Transverse colon (tissue), 4 donors: ENCODE data around the gene CAPN12. TPM values are rescaled to one million over a fixed set of nuclear protein-coding genes. Genes with fewer than 3 reads are reported as not detected.
"Not testable (repeated sequence)": the region's sequence is repeated elsewhere in the genome, so short reads cannot be mapped to it uniquely, and the experiment has no call there.

ENCODE experiments used
- DNase-seq: peaks from one replicate; pipeline ENCODE4 v3.0.0-alpha.2; 2019
- H3K27ac ChIP-seq, 4 donors: fragments of 200-600 bp; sonication (generic); 2 replicates each; pipeline ENCODE4 v1.5.1; 2016 to 2018; ENCODE audit warnings: inconsistent platforms in 4 of 4
- H3K27me3 ChIP-seq: fragments of 200-600 bp; sonication (generic); 2 replicates; pipeline ENCODE4 v1.5.1; 2017; ENCODE audit warnings: inconsistent platforms
- H3K36me3 ChIP-seq, 4 donors: fragments of 200-600 bp; sonication (generic); 2 replicates each; pipeline ENCODE4 v1.5.1; 2017 to 2019; ENCODE audit warnings: inconsistent platforms in 4 of 4
- H3K4me1 ChIP-seq, 4 donors: fragments of 200-600 bp; sonication (generic); 2 replicates each; pipeline ENCODE4 v1.5.1; 2017 to 2020; ENCODE audit warnings: inconsistent platforms in 4 of 4
- H3K4me3 ChIP-seq, 4 donors: fragments of 200-600 bp; sonication (generic); 1 replicate in 1 of 4; 2 replicates in 3 of 4; pipeline versions ENCODE4 v1.5.1 to v1.6.1; 2017 to 2019; ENCODE audit warnings: inconsistent platforms in 4 of 4
- H3K9me3 ChIP-seq, 2 donors: fragments of 200-600 bp; sonication (generic); 2 replicates each; pipeline ENCODE4 v1.5.1; 2017 to 2019; ENCODE audit warnings: inconsistent platforms in 2 of 2
- EP300 ChIP-seq: sonication (generic); formaldehyde crosslinking; IDR thresholded peaks from one replicate; pipeline ENCODE4 v1.6.1; 2017; ENCODE audit warnings: antibody characterized with exemption, low read depth
- POLR2A ChIP-seq: fragments of 450-650 bp; IDR thresholded peaks from one replicate; pipeline ENCODE4 v1.6.1; 2016; ENCODE audit warnings: antibody characterized with exemption, mild to moderate bottlenecking, moderate library complexity
- POLR2AphosphoS5 ChIP-seq, 3 donors: sonication (generic); formaldehyde crosslinking; IDR thresholded peaks; one replicate each; pipeline ENCODE4 v1.6.1; 2016; ENCODE audit warnings: antibody characterized with exemption in 3 of 3
- whole genome bisulfite sequencing, 2 donors: methylation state at CpG; one replicate each; pipeline ENCODE4 v1.1.5; 2018; ENCODE audit warnings: low coverage in 1 of 2; 5-methylcytosine and 5-hydroxymethylcytosine counted together
- in situ Hi-C, 4 donors: fragments of 200-750 bp; cut with MboI; loops; one replicate each; pipeline versions ENCODE4 v1.15.0 to v1.15.1; 2017; ENCODE audit warnings: low sequenced_read_pairs in 3 of 4, low pct_ligation_motif_present in 1 of 4, low pct_unique_long_range_greater_than_20kb in 1 of 4
- intact Hi-C: fragments of 100-400 bp; cut with DNase I; formaldehyde crosslinking; loops from one replicate; pipeline ENCODE4 v1.15.1; 2023; ENCODE audit warnings: low total_unique reads
- total RNA-seq, 4 donors: library from RNA; depleted of rRNA; stranded (reverse); fragments of >200 nt; gene quantifications; one replicate each; pipeline ENCODE4 v1.1.0, GENCODE V29; 2016
- TF ChIP-seq, protein P1 (sequence below), 5 experiments: fragments of 200-600 bp in 3 of 5; fragments of 450-650 bp in 2 of 5; sonication (generic) in 3 of 5; IDR thresholded peaks; 1 replicate in 2 of 5; 2 replicates in 3 of 5; pipeline ENCODE4 v1.5.1; 2016 to 2017; ENCODE audit warnings: antibody characterized with exemption in 5 of 5, inconsistent platforms in 3 of 5, mild to moderate bottlenecking in 2 of 5, moderate library complexity in 1 of 5

Gene CAPN12
- total RNA-seq, 4 donors from 2014 or later = 2.6 to 44.8 (median 14.4) TPM; not detected in 1

DNA sequence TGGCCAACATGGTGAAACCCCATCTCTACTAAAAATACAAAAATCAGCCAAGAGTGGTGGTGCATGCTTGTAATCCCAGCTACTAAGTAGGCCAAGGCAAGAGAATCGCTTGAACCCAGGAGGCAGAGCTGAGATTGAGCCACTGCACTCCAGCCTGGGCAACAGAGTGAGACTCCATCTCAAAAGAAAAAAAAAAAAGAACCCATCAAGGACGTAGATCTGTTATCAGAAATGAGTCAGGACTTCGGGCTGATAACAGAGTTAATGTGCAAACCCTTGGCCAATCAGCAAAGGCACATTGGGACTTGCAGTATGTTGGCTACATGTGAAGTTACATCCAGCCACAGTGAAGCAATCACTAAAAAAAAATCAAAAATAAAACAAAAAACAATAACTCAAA is 40.0 kb upstream of the CAPN12 start:
- DNase-seq = no peak
- in situ Hi-C loops (no loop called here), intact Hi-C loops (no loop called here)
- no peak for TF ChIP-seq POLR2A
- no peak for TF ChIP-seq POLR2AphosphoS5 (IDR thresholded peaks at IDR 0.05)
- TF ChIP-seq, protein P1, sequence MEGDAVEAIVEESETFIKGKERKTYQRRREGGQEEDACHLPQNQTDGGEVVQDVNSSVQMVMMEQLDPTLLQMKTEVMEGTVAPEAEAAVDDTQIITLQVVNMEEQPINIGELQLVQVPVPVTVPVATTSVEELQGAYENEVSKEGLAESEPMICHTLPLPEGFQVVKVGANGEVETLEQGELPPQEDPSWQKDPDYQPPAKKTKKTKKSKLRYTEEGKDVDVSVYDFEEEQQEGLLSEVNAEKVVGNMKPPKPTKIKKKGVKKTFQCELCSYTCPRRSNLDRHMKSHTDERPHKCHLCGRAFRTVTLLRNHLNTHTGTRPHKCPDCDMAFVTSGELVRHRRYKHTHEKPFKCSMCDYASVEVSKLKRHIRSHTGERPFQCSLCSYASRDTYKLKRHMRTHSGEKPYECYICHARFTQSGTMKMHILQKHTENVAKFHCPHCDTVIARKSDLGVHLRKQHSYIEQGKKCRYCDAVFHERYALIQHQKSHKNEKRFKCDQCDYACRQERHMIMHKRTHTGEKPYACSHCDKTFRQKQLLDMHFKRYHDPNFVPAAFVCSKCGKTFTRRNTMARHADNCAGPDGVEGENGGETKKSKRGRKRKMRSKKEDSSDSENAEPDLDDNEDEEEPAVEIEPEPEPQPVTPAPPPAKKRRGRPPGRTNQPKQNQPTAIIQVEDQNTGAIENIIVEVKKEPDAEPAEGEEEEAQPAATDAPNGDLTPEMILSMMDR (IDR thresholded peaks at IDR 0.05) = no peak
- TF ChIP-seq EP300 = no peak
- H3K27ac ChIP-seq = no peak overlapping the region
- WGBS, 2 donors = 54 to 61% methylated on average over 3 of the region's 3 CpGs
- peaks cover 0 to 4% (median 0%) of the 10 kb centered on the region in 4 donors for H3K4me1 ChIP-seq
- H3K36me3 ChIP-seq = no peaks in the 10 kb centered on the region
- no peak overlapping the region for H3K4me3 ChIP-seq
- H3K27me3 ChIP-seq = peaks cover 8% of the 10 kb centered on the region
- H3K9me3 ChIP-seq = no peaks in the 10 kb centered on the region

DNA sequence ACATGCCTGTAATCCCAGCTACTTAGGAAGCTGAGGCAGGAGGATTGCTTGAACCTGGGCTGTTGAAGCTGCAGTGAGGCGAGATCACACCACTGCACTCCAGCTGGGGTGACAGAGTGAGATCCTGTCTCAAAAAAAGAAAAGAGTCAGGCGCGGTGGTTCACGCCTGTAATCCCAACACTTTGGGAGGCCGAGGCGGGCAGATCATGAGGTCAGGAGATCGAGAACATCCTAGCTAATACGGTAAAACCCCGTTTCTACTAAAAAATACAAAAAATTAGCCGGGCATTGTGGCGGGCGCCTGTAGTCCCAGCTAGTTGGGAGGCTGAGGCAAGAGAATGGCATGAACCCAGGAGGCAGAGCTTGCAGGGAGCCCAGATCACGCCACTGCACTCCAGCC is 37.9 kb upstream of the CAPN12 start:
- in situ Hi-C loops, DNase-seq, H3K27ac ChIP-seq, H3K4me1 ChIP-seq, H3K9me3 ChIP-seq, H3K27me3 ChIP-seq, intact Hi-C loops, H3K36me3 ChIP-seq, H3K4me3 ChIP-seq: not testable (repeated sequence)
- 82 to 85% methylated on average over 8 to 13 of the region's 13 CpGs for WGBS, 2 donors

DNA sequence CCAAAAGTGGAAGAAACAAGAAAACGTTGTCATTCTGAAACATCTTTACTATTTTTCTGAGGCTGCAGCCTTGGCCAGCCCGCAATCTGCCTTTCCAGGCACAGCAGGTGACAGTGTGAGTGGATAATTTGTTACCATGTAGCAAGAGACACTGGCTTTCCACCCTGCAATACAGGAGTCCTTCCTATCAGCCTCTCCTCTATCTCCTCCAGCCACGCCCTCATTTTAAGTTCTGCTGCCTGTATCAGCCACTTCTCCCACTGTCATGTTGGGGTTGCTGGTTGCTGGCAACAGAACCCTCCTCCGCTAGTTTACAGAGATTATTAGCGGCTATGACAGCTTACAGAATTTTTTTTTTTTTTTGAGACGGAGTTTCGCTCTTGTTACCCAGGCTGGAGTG is 36.8 kb upstream of the CAPN12 start:
- H3K27me3 ChIP-seq = peaks cover 8% of the 10 kb centered on the region
- no peak overlapping the region for H3K4me3 ChIP-seq
- 68 to 74% methylated on average over 6 to 7 of the region's 7 CpGs for WGBS, 2 donors
- no peak for DNase-seq
- H3K36me3 ChIP-seq = no peaks in the 10 kb centered on the region
- TF ChIP-seq, protein P1 (IDR thresholded peaks at IDR 0.05) = no peak
- no peak for TF ChIP-seq POLR2A
- TF ChIP-seq EP300 = no peak
- no peak for TF ChIP-seq POLR2AphosphoS5 (IDR thresholded peaks at IDR 0.05)
- no peaks in the 10 kb centered on the region for H3K9me3 ChIP-seq
- peaks cover 0 to 4% (median 0%) of the 10 kb centered on the region in 4 donors for H3K4me1 ChIP-seq
- no peak overlapping the region for H3K27ac ChIP-seq
- intact Hi-C loops = no loop called here
- in situ Hi-C loops = no loop called here

- peaks cover 0 to 4% (median 0%) of the 10 kb centered on the region in 4 donors for H3K4me1 ChIP-seq
- DNase-seq = no peak
- peaks cover 8% of the 10 kb centered on the region for H3K27me3 ChIP-seq
- in situ Hi-C loops (no loop called here), intact Hi-C loops (no loop called here)
- TF ChIP-seq POLR2A (no peak), POLR2AphosphoS5 (IDR thresholded peaks at IDR 0.05) (no peak), EP300 (no peak)
- TF ChIP-seq, protein P1 (IDR thresholded peaks at IDR 0.05) = no peak
- H3K36me3 ChIP-seq = no peaks in the 10 kb centered on the region
- no peaks in the 10 kb centered on the region for H3K9me3 ChIP-seq
- no peak overlapping the region for H3K27ac ChIP-seq
- H3K4me3 ChIP-seq = no peak overlapping the region
- 75 to 89% methylated on average over 7 of the region's 7 CpGs for WGBS, 2 donors
These were observed 36.2 kb upstream of the CAPN12 start for GRCh38 chr19:38780443-38780842.

GRCh38 chr19:38778733-38779132 is 34.5 kb upstream of the CAPN12 start:
- H3K4me3 ChIP-seq = no peak overlapping the region
- WGBS, 2 donors = 76% methylated on average over 7 of the region's 7 CpGs; no CpG with 5 or more reads in 1 of the 2 donors
- no peaks in the 10 kb centered on the region for H3K9me3 ChIP-seq
- peaks cover 8% of the 10 kb centered on the region for H3K27me3 ChIP-seq
- DNase-seq = no peak
- no peaks in the 10 kb centered on the region for H3K36me3 ChIP-seq
- H3K4me1 ChIP-seq = no peaks in the 10 kb centered on the region
- TF ChIP-seq, protein P1 (IDR thresholded peaks at IDR 0.05) = no peak
- TF ChIP-seq EP300 (no peak), POLR2A (no peak), POLR2AphosphoS5 (IDR thresholded peaks at IDR 0.05) (no peak)
- in situ Hi-C loops (no loop called here), intact Hi-C loops (no loop called here)
- no peak overlapping the region for H3K27ac ChIP-seq
